ENCODE data around the gene SALL4.

SALL4 gene

GRCh38 chr20:51735728-51736600, 66.4 kb downstream of the SALL4 start:
- DNase-seq (ENCODE audit: low read depth) = no peak

GRCh38 chr20:51734876-51735720, 67.2 kb downstream of the SALL4 start:
- DNase-seq (ENCODE audit: low read depth) = no peak

GRCh38 chr20:51733070-51733469, 69.3 kb downstream of the SALL4 start:
- no peak for DNase-seq (ENCODE audit: low read depth)
